Stimulated activated CD8-positive, alpha-beta memory T cell treated with anti-CD3 and anti-CD28 coated beads, Interleukin-7, amount 100 ng/mL, for 24 hours (primary cell): ENCODE data around the gene COL9A3.
"Not testable (repeated sequence)": the region's sequence is repeated elsewhere in the genome, so short reads cannot be mapped to it uniquely, and the experiment has no call there.

ENCODE experiments used
- DNase-seq: peaks from one replicate; pipeline ENCODE4 v3.0.0-alpha.2; 2020; ENCODE audit warnings: low read depth

Gene COL9A3

GRCh38 chr20:62856931-62857619 lies 40.2 kb downstream of the COL9A3 start:
- no peak for DNase-seq

- DNase-seq: no peak
Measured at GRCh38 chr20:62858058-62858830, 41.4 kb downstream of the COL9A3 start.

GRCh38 chr20:62859721-62860120 lies 42.9 kb downstream of the COL9A3 start:
- no peak for DNase-seq

- no peak for DNase-seq
Measured at GRCh38 chr20:62860391-62860923, 43.6 kb downstream of the COL9A3 start.

DNA sequence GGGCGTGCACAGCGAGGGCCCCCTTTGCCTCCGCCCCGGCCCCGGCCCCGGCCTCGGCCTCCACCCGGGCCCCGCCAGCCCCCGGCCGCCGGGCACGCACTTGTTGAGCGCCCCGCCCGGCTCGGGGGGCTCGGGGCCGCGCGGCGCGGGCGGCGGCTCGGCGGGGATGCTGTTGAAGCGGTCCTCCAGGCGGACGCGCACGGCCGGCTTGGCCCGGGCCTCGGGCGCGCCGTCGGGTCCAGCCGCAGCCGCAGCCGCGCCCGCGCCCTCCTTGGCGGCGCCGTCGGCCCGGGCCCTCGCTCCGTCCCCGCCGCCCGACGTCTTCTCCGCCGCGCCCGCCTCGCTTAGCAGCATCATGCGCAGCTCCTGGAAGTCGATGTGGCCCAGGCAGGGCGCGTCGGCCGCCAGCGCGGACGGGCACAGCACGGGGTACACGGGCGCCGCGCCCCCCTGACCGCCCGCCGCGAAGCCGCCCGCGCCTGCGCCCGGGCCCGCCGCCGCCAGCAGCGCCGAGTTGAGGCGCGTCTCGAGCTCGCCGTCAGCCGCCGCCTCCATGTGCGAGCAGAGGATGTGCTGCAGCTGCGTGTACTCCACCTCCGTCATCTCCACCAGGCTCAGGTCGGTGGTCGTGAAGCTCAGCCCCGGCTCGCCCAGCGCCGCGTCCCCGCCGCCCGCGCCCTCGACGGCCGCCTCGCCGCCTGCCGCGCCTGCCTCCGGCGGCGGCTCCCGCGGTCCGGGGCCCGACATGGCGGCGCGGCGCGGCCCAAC lies 44.3 kb downstream of the COL9A3 start:
- DNase-seq: peak; percentile 10

DNA sequence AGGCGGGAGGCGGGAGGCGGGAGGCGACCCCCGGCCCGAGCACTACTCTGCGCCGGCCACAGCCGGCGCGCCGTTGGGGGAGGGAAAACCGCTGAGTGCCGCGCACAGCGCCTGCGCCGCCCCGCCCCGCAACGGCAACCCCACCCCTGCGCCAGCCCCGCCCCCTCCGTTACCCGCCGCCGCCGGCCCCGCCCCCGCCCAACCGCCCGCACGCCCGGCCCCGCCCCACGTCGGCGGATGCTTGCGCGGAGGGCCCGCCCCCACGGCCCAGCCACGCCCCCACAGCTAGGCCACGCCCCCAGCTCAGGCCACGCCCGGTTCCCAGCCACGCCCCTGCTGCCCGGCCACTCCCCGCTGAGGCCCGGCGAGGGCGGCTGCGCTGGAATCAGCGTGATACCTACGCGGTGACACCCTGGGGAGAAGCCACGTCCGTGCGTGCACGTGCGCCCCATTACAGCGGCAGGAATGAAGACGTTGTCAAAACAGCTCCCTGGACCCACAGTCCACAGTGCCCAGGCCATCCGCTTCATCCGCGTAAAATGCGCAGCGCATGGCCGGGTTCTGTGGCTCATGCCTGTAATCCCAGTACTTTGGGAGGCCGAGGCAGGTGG lies 45.0 kb downstream of the COL9A3 start, which contains the start of gene TCFL5:
Gene TCFL5 (minus strand): TSS at position 97 of the 611 bp plus-strand sequence. CDS start 152 bp downstream, outside the sequence.
- DNase-seq: peak; percentile 87

- DNase-seq: no peak
Measured at GRCh38 chr20:62864207-62864606, 47.4 kb downstream of the COL9A3 start.

DNA sequence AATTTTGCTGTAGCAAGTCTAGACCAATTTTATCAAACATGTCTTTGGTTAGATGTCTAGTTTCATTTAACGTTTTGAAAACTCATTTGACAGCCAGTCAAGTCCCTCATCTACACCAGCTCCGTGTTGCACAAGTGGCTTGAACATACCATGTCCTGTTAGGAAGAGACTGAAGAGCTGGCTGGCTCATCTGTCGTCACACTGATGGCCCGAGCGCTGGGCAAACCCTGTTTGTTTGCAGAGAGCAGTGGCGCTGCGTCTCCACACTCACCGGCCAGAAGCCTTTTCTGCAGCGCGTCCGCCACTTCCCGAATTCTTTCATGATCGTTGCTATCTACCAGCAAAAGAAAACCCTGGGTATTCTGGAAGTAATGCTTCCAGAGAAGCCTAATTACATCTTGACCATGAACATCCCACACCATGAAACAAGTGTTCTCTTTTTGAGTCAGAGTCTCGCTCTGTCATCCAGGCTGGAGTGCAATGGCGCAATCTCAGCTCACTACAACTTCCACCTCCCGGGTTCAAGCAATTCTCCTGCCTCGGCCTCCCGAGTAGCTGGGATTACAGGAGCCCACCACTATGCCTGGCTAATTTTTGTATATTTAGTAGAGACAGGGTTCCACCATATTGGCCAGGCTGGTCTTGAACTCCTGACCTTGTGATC lies 55.5 kb downstream of the COL9A3 start:
- DNase-seq: no peak

GRCh38 chr20:62872862-62873261 lies 56.0 kb downstream of the COL9A3 start:
- no peak for DNase-seq

GRCh38 chr20:62873280-62873679 lies 56.4 kb downstream of the COL9A3 start:
- DNase-seq: no peak

- DNase-seq: not testable (repeated sequence)
Measured at GRCh38 chr20:62873681-62874031, 56.8 kb downstream of the COL9A3 start.

- no peak for DNase-seq
Measured at GRCh38 chr20:62874964-62875344, 58.1 kb downstream of the COL9A3 start.

DNA sequence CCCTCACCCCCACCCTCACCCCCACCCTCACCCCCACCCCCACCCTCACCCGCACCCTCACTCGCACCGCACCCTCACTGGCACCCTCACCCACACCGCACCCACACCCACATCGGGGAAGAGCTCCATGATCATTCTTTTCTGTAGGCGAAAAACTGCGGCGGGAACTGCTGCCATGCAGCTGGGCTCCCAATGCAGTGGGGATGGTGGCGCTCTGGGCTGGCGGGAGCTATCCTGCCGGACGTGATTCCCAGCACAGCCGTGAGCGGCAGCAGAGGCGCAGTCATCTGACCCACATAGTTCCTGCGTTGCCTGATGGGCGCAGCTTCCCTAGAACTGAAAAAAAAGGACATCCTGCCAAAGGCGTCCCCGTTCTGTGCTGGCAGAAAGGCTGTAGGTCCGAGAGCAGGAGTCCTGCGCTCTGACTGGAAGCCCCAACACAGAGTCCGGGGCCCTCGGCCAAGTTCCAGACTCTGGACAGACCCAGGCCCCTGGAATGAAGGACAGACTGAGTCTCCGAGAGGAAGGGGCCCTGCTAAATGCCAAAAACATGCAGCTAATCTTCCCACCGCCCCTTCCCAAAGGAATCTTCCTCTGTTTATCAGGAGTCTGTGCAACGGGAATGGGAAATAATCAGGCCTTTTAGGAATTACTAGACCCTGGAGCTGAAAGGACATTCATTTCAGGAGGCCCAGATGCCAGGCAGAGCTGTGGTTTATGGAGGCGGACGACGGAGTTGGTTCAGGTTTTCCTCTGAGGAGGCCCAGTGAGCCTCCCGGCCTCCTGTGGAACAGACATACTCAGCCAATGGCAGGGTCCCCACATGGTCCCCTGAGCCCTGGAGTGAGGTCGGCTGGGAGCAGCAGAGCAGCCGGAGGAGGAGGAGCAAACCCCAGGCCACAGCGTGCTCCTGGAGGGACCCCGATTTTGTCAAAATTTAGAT lies 58.8 kb downstream of the COL9A3 start:
- no peak for DNase-seq

DNA sequence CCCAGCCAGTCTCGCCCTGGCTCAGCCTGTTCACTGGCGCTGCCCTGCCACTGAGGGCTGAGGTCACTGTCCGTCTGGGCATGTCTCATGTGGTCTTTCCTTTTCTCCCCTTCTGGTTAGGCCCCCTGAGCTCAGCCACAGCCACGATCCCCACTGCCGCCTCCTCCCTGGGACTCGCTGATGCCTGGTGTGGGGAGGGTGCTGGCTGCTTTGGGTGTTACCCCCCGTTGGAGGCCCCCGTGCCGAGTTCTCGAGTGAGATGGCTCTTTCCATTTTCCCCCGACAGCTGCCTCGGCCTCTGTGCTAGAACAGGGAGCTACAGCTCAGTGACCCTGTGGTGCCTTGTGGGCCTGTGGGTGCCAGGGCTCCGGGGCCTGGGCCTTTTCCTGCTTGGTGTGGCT lies 59.7 kb downstream of the COL9A3 start:
- DNase-seq: no peak

DNA sequence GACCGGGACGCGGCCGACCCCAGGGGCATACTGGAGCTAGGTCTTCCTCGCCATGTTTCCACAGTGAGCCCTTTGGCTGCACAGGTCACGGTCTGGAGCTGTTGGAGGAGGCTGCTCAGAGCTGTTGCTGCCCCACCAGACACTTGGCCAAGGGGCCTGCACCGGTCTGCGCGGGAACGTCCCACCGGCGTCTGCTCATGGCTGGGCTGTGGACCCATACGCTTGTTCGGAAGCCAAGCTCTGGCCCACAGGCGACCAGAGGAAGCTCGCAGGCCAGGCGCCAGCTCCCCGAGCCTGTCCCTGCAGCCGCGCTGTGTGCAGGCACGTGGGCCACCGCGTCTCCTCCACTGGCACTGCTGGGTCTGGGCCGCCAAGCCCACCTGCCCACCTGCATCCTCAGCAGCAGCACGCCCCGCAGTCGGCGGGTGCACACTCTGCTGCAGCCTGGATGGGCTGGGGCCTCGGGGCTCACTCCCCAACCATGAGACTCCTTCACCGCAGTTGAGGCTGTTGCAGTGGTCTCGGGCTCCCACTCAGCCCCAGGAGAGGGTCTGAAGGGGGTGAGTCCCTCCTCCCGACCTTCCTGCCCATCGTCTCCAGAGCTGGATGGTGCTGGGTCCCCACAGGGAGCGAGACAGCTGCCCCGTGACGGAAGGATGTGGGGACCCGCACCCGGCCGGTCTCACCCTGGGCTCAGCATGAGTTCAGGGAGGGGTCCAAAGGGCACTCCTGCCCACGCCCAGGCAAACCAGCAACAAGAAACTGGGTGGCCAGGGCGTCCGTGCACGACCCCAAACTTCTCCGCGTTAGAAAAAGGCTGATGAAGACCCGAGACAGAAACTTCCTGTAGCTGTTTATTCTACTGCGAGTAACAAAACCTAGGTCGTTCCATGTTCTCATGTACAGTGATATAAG lies 60.3 kb downstream of the COL9A3 start:
- DNase-seq: no peak

GRCh38 chr20:62878244-62879038 lies 61.6 kb downstream of the COL9A3 start:
- DNase-seq: no peak

DNA sequence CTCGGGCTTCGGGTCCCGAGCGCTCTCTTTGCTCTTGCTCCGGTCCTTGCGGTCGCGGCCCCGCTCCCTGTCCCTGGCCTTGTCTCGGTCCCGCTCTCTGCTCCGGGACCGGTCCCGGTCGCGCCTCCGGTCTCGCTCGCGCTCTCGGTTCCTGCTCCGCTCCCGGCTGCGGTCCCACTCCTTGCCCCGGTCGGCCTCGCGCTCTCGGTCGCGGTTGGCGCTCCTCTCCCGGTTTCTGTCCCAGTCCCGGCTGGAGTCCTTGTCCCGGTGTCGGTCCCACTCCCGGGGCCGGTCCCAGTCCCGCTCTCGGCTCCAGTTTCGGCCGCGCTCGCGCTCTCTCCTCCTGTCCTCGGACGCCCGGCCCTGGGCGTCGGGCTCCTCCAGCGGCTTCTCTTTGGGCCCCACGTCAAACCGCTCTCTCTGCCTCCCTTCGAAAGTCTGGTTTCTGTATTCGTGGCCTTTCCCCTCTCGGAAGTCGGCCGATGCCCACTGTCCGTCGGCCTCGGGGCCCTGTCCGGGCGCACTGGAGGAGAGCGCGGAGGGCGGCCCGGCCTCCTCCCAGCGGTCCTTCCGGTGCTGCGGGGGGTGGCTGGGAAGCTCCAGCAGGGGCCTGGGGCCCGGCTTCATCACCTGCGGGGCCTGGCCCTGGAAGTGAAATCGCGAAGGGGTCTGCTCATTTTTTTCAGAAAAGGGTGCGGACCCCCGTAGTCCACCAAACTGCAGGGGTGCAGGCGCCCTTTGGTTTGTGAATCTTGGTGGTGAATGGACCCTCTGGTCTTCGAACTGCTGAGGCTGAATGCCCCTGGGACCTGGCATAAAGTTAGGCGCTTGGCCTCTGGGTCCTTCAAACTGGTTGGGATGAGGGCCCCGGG lies 62.7 kb downstream of the COL9A3 start:
- DNase-seq: no peak
